H9 (cell line): ENCODE measurements around the gene BMP5. TPM values are rescaled to one million over a fixed set of nuclear protein-coding genes. Genes with fewer than 3 reads are reported as not detected.

ENCODE experiments used
- DNase-seq: peaks from one replicate; pipeline ENCODE4 v3.0.0-alpha.2; 2017
- H2AFZ ChIP-seq: one replicate; pipeline ENCODE4 v1.6.1; 2013; ENCODE audit warnings: mild to moderate bottlenecking, low read length, control low read depth, moderate library complexity
- H2AK5ac ChIP-seq: 2 replicates; pipeline ENCODE4 v1.6.1; 2013; ENCODE audit warnings: low read length, control low read depth, mixed read lengths; ENCODE audit not compliant: insufficient read length
- H2BK120ac ChIP-seq: one replicate; pipeline ENCODE4 v1.6.1; 2013; ENCODE audit warnings: low read depth, mild to moderate bottlenecking, low read length, control low read depth, inconsistent platforms; ENCODE audit not compliant: poor library complexity, severe bottlenecking
- H2BK12ac ChIP-seq: 2 replicates; pipeline ENCODE4 v1.6.1; 2013; ENCODE audit warnings: low read length, control low read depth, mixed read lengths, low read depth; ENCODE audit not compliant: insufficient read length
- H2BK15ac ChIP-seq: 2 replicates; pipeline ENCODE4 v1.6.1; 2013; ENCODE audit warnings: low read depth, low read length, control low read depth
- H2BK20ac ChIP-seq: one replicate; pipeline ENCODE4 v1.6.1; 2013; ENCODE audit warnings: low read depth, mild to moderate bottlenecking, low read length, control low read depth, inconsistent platforms; ENCODE audit not compliant: poor library complexity, severe bottlenecking
- H2BK5ac ChIP-seq: 2 replicates; pipeline ENCODE4 v1.6.1; 2013; ENCODE audit warnings: low read length, control low read depth, mixed read lengths; ENCODE audit not compliant: insufficient read length
- H3K14ac ChIP-seq: 2 replicates; pipeline ENCODE4 v1.6.1; 2013; ENCODE audit warnings: low read length, control low read depth; ENCODE audit not compliant: insufficient read depth
- H3K18ac ChIP-seq: 2 replicates; pipeline ENCODE4 v1.6.1; 2013; ENCODE audit warnings: low read depth, mild to moderate bottlenecking, mixed read lengths, low read length, control low read depth; ENCODE audit not compliant: insufficient read length
- H3K23ac ChIP-seq: 2 replicates; pipeline ENCODE4 v1.6.1; 2013; ENCODE audit warnings: low read length, control low read depth, mixed read lengths, low read depth; ENCODE audit not compliant: insufficient read length
- H3K23me2 ChIP-seq: 2 replicates; pipeline ENCODE4 v1.6.1; 2013; ENCODE audit warnings: low read depth, mild to moderate bottlenecking, mixed read lengths, low read length, control low read depth; ENCODE audit not compliant: insufficient read length, poor library complexity, severe bottlenecking
- H3K27ac ChIP-seq: 2 replicates; pipeline ENCODE4 v1.5.1; 2013; ENCODE audit warnings: low read length, control low read depth, mixed read lengths, low read depth; ENCODE audit not compliant: insufficient read length
- H3K27me3 ChIP-seq: 2 replicates; pipeline ENCODE4 v1.6.1; 2013; ENCODE audit warnings: low read length, control low read depth, inconsistent platforms; ENCODE audit not compliant: insufficient read depth
- H3K4ac ChIP-seq: 2 replicates; pipeline ENCODE4 v1.6.1; 2013; ENCODE audit warnings: low read depth, mild to moderate bottlenecking, control low read depth, inconsistent platforms, low read length, moderate library complexity
- H3K4me1 ChIP-seq: 2 replicates; pipeline ENCODE4 v1.6.1; 2013; ENCODE audit warnings: low read length, control low read depth, inconsistent platforms; ENCODE audit not compliant: insufficient read depth
- H3K4me2 ChIP-seq: 2 replicates; pipeline ENCODE4 v1.6.1; 2013; ENCODE audit warnings: low read length, control low read depth, mixed read lengths; ENCODE audit not compliant: insufficient read length, insufficient read depth
- H3K56ac ChIP-seq: 2 replicates; pipeline ENCODE4 v1.6.1; 2013; ENCODE audit warnings: low read depth, mild to moderate bottlenecking, mixed read lengths, low read length, control low read depth; ENCODE audit not compliant: insufficient read length
- H3K79me1 ChIP-seq: 2 replicates; pipeline ENCODE4 v1.6.1; 2013; ENCODE audit warnings: low read depth, mild to moderate bottlenecking, moderate library complexity, low read length, control low read depth, inconsistent platforms; ENCODE audit not compliant: insufficient read depth, poor library complexity, severe bottlenecking
- H3K79me2 ChIP-seq: 2 replicates; pipeline ENCODE4 v1.6.1; 2013; ENCODE audit warnings: low read length, control low read depth, inconsistent platforms; ENCODE audit not compliant: insufficient read depth
- H3K9ac ChIP-seq: 2 replicates; pipeline ENCODE4 v1.6.1; 2013; ENCODE audit warnings: low read length, control low read depth, mixed read lengths; ENCODE audit not compliant: insufficient read length; ENCODE audit errors: extremely low read depth
- H3K9me3 ChIP-seq: one replicate; pipeline ENCODE4 v1.6.1; 2013; ENCODE audit warnings: low read depth, low read length, inconsistent platforms; ENCODE audit not compliant: control insufficient read depth
- H3T11ph ChIP-seq: one replicate; pipeline ENCODE4 v1.6.1; 2013; ENCODE audit warnings: mild to moderate bottlenecking, low read length, control low read depth, inconsistent platforms
- H4K20me1 ChIP-seq: one replicate; pipeline ENCODE4 v1.6.1; 2013; ENCODE audit not compliant: control insufficient read depth, insufficient read length, insufficient read depth
- H4K5ac ChIP-seq: 2 replicates; pipeline ENCODE4 v1.6.1; 2013; ENCODE audit warnings: low read depth, mild to moderate bottlenecking, mixed read lengths, low read length, control low read depth; ENCODE audit not compliant: insufficient read length
- H4K8ac ChIP-seq: replicated peaks from 2 replicates; pipeline ENCODE4 v1.6.1; 2013; ENCODE audit warnings: low read length, control low read depth, mixed read lengths, low read depth; ENCODE audit not compliant: insufficient read length
- H4K91ac ChIP-seq: 2 replicates; pipeline ENCODE4 v1.6.1; 2013; ENCODE audit warnings: low read depth, mild to moderate bottlenecking, moderate library complexity, mixed read lengths, low read length, control low read depth; ENCODE audit not compliant: insufficient read length
- H3K27ac Mint-ChIP-seq, 3 experiments: 2 replicates in 2 of 3; 3 replicates in 1 of 3; pipeline ENCODE4 v1.8.0; 2020 to 2021; ENCODE audit warnings: mixed read lengths in 3 of 3, mild to moderate bottlenecking in 1 of 3, moderate library complexity in 1 of 3
- H3K27me3 Mint-ChIP-seq: 2 replicates; pipeline ENCODE4 v1.8.0; 2021; ENCODE audit warnings: low read depth, mild to moderate bottlenecking, moderate library complexity, mixed read lengths
- H3K36me3 Mint-ChIP-seq, 3 experiments: 2 replicates in 2 of 3; 3 replicates in 1 of 3; pipeline ENCODE4 v1.8.0; 2020 to 2021; ENCODE audit warnings: low read depth in 3 of 3, mixed read lengths in 3 of 3; ENCODE audit not compliant: insufficient read depth in 1 of 3
- H3K4me1 Mint-ChIP-seq, 2 experiments: 2 replicates each; pipeline ENCODE4 v1.8.0; 2020; ENCODE audit warnings: mixed read lengths in 2 of 2
- H3K4me3 Mint-ChIP-seq, 2 experiments: 2 replicates in 1 of 2; 3 replicates in 1 of 2; pipeline ENCODE4 v1.8.0; 2020 to 2021; ENCODE audit warnings: mild to moderate bottlenecking in 2 of 2, mixed read lengths in 2 of 2, moderate library complexity in 1 of 2
- H3K9me3 Mint-ChIP-seq, 2 experiments: 2 replicates in 1 of 2; 3 replicates in 1 of 2; pipeline ENCODE4 v1.8.0; 2020; ENCODE audit warnings: mild to moderate bottlenecking in 2 of 2, mixed read lengths in 2 of 2, moderate library complexity in 1 of 2
- WGBS: extraction: QIAGEN DNeasy Blood & Tissue Kit; methylation state at CpG from one replicate; pipeline ENCODE4 v1.1.7; 2013; ENCODE audit warnings: missing lambda C conversion rate, low lambda C conversion rate, mixed read lengths; ENCODE audit not compliant: insufficient read length; ENCODE audit errors: extremely low coverage; 5-methylcytosine and 5-hydroxymethylcytosine counted together
- total RNA-seq: library from RNA; stranded (reverse); gene quantifications from 2 replicates; pipeline ENCODE4 v1.2.1, GENCODE V29; 2021
- TF ChIP-seq, protein P1 (sequence below): fragments of 200-600 bp; sonication (generic); conservative IDR thresholded peaks from 3 replicates; pipeline ENCODE4 v1.8.0; 2021; ENCODE audit warnings: antibody characterized with exemption, mild to moderate bottlenecking

Gene BMP5
- total RNA-seq, 1 experiment from 2014 or later: not detected

DNA sequence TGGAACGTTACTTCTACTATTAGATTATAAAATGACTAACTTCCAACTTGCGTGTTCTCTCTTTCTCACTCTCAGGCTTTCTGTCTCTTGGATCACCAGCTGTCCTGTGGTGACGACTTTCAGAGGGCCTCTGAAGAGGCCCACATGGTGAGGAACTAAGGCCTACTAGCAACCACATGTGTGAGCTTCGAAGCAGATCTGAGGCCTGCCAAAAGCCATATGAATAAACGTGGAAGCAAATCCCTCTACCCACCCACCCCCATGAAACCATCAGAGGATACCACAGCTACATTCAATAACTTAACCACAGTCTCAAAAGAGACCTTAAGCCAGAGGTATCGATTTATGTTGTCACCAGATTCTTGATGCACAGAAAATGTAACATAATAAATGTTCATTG lies 13.5 kb upstream of the BMP5 start:
- no peaks in the 10 kb centered on the region for H3K23me2 ChIP-seq
- H3K4me3 Mint-ChIP-seq: no peak overlapping the region
- no peak overlapping the region for H2BK15ac ChIP-seq
- H3K36me3 Mint-ChIP-seq: no peaks in the 10 kb centered on the region; a peak in 1 of 7 replicates
- H3K79me1 ChIP-seq: no peaks in the 10 kb centered on the region
- no peak overlapping the region for H3K4me2 ChIP-seq
- H4K91ac ChIP-seq: no peak overlapping the region
- DNase-seq: no peak
- H3K27me3 ChIP-seq: no peaks in the 10 kb centered on the region
- H3K27ac Mint-ChIP-seq: no peak overlapping the region
- no peak overlapping the region for H2AK5ac ChIP-seq
- no peaks in the 10 kb centered on the region for H4K20me1 ChIP-seq
- no peak overlapping the region for H3K9ac ChIP-seq
- no peak overlapping the region for H4K5ac ChIP-seq
- H3K14ac ChIP-seq: no peak overlapping the region
- H3K4me1 Mint-ChIP-seq: no peaks in the 10 kb centered on the region
- H2BK20ac ChIP-seq: no peak overlapping the region
- no peak overlapping the region for H3K27ac ChIP-seq
- H2BK5ac ChIP-seq: no peak overlapping the region
- no peaks in the 10 kb centered on the region for H3K27me3 Mint-ChIP-seq
- no peak overlapping the region for H2BK12ac ChIP-seq
- no peaks in the 10 kb centered on the region for H3K9me3 Mint-ChIP-seq
- H2BK120ac ChIP-seq: no peak overlapping the region
- H3K4me1 ChIP-seq: no peaks in the 10 kb centered on the region
- H3K18ac ChIP-seq: no peak overlapping the region
- H4K8ac ChIP-seq: no peak overlapping the region
- H3K56ac ChIP-seq: no peak overlapping the region
- TF ChIP-seq, protein P1, sequence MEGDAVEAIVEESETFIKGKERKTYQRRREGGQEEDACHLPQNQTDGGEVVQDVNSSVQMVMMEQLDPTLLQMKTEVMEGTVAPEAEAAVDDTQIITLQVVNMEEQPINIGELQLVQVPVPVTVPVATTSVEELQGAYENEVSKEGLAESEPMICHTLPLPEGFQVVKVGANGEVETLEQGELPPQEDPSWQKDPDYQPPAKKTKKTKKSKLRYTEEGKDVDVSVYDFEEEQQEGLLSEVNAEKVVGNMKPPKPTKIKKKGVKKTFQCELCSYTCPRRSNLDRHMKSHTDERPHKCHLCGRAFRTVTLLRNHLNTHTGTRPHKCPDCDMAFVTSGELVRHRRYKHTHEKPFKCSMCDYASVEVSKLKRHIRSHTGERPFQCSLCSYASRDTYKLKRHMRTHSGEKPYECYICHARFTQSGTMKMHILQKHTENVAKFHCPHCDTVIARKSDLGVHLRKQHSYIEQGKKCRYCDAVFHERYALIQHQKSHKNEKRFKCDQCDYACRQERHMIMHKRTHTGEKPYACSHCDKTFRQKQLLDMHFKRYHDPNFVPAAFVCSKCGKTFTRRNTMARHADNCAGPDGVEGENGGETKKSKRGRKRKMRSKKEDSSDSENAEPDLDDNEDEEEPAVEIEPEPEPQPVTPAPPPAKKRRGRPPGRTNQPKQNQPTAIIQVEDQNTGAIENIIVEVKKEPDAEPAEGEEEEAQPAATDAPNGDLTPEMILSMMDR: no peak
- no peak overlapping the region for H3K23ac ChIP-seq
- H2AFZ ChIP-seq: no peak overlapping the region
- no peaks in the 10 kb centered on the region for H3K79me2 ChIP-seq
- no peak overlapping the region for H3T11ph ChIP-seq
- H3K4ac ChIP-seq: no peak overlapping the region
- WGBS: no CpG with 5 or more reads among the region's 6 CpGs
- H3K9me3 ChIP-seq: no peaks in the 10 kb centered on the region
